UCSD-AML1 (cell line): ENCODE data around the gene PRODH2.
"Not testable (repeated sequence)": the region's sequence is repeated elsewhere in the genome, so short reads cannot be mapped to it uniquely, and the experiment has no call there.

ENCODE experiments used
- DNase-seq: peaks from one replicate; lab custom pipeline; 2025; ENCODE audit not compliant: unreplicated experiment; lab: John Stamatoyannopoulos, UW

Gene PRODH2

DNA sequence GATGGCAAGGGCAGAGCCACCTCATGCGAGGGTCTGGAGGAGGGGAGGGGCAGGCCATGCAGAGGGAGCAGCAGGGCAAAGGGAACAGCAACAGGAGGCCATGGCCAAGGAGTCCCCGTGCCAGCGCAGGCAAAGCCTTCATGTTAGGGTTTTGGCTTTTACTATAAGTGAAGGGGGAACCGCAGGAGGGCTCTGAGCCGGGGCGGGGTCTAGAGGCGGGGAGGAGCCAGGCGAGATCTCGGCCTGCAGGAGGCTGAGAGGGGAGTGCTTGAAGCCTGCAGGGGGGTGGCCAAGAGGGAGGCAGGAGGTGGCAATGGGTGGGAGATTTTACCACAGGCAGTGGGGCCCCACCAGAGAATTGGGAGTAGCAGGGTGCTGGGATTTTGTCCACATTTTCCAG, 31.0 kb downstream of the PRODH2 start:
- DNase-seq: no peak

DNA sequence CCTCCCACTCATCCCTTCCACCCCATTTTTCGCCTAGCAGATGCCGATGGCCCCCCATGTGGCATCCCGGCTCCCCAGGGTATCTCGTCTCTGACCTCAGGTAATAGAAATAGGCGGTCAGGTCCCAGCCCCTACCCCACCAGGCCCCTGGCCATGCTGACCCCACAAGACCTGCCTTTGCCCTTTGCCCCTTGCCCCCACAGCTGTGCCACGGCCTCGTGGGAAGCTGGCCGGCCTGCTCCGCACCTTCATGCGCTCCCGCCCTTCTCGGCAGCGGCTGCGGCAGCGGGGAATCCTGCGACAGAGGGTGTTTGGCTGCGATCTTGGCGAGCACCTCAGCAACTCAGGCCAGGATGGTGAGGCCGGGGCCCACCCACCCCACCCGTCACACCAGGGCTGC, 31.9 kb downstream of the PRODH2 start:
- no peak for DNase-seq

- no peak for DNase-seq
Measured at GRCh38 chr19:35780058-35780457, 32.6 kb downstream of the PRODH2 start.

GRCh38 chr19:35779033-35779432, 33.6 kb downstream of the PRODH2 start:
- no peak for DNase-seq

GRCh38 chr19:35777961-35778360, 34.7 kb downstream of the PRODH2 start:
- DNase-seq: no peak

- DNase-seq: no peak
Measured at GRCh38 chr19:35777086-35777841, 35.4 kb downstream of the PRODH2 start.

GRCh38 chr19:35776102-35776788, 36.4 kb downstream of the PRODH2 start:
- no peak for DNase-seq

DNA sequence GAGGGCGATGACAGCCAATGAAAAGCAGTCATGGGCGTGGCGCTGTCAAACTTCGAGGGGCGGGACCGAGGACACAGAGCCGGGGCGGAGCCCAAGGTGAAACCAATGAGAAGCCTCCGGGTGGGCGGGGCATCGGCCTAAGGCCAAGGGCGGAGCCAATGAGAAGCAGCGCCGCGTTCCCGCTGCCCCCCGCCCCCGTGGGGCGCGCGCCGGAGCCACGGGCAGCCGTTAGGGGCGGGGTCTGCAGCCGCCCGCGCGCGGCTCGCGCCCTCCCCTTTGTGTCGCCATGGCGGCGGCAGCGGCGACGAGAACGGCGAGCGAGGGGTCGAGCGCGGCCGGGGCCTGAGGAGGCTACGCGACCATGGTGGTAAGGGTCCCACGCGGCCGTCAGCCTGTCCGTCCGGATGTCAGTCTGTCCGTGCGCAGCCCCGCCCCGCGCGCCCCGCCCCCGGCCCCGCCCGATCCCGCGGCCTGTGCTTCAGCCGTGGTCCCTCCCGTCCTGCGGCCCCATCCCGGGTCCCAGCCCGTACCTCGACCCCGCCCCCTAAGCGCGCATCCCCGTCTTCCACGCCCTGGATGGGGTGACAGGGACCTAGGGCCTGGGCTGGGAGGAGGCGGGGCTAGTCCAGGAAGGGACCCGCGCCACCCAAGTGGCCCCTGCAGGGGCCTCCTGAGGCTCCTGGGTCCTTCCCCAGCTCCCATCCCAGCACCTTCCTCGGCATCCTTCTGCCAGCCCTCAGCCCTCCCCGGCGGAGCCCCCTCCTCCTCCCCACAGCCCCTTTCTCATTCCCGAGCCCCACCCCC, 37.1 kb downstream of the PRODH2 start, which contains the start of gene ARHGAP33:
Gene ARHGAP33, plus strand, starts transcription at position 267 of the 804 bp plus-strand sequence. Its CDS starts 95 bp downstream, at position 362.
- peak; percentile 98 for DNase-seq

GRCh38 chr19:35775046-35775297, 37.7 kb downstream of the PRODH2 start:
- no peak for DNase-seq

GRCh38 chr19:35774274-35775045, 38.2 kb downstream of the PRODH2 start:
- no peak for DNase-seq

DNA sequence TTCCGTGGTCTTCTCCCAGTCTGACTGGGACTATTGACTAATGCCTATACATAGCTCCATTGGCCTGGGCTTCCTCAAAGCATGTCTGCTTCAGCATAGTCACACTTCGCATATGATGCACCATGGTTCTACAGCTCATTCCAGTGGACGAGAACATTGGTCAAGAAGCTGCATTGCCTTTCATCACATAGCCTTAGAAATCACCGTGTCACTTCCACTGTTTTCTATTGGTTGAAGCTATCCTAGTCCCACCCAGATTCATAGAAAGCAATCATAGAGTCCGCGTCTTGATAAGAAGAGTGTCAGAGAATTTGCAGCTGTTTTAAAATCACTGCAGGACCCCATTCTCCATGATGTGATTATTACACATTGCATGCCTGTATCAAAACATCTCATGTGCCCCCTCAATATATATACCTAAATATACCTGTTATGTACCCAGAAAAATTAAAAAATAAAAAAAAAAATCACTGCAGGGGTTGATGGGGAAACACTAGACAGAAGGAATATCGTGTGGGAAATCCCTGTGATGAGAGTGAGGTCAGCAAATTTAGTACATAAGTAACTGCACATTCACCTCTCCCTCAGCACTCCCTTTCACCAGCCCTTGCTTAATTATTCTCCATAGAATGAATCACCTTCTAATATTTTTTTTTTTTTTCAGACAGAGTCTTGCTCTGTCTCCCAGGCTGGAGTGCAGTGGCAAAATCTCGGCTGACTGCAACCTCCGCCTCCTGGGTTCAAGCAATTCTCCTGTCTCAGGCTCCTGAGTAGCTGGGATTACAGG, 39.4 kb downstream of the PRODH2 start:
- DNase-seq: no peak

- not testable (repeated sequence) for DNase-seq
Measured at GRCh38 chr19:35772362-35772761, 40.3 kb downstream of the PRODH2 start.

GRCh38 chr19:35768082-35768421, 44.6 kb downstream of the PRODH2 start:
- no peak for DNase-seq

DNA sequence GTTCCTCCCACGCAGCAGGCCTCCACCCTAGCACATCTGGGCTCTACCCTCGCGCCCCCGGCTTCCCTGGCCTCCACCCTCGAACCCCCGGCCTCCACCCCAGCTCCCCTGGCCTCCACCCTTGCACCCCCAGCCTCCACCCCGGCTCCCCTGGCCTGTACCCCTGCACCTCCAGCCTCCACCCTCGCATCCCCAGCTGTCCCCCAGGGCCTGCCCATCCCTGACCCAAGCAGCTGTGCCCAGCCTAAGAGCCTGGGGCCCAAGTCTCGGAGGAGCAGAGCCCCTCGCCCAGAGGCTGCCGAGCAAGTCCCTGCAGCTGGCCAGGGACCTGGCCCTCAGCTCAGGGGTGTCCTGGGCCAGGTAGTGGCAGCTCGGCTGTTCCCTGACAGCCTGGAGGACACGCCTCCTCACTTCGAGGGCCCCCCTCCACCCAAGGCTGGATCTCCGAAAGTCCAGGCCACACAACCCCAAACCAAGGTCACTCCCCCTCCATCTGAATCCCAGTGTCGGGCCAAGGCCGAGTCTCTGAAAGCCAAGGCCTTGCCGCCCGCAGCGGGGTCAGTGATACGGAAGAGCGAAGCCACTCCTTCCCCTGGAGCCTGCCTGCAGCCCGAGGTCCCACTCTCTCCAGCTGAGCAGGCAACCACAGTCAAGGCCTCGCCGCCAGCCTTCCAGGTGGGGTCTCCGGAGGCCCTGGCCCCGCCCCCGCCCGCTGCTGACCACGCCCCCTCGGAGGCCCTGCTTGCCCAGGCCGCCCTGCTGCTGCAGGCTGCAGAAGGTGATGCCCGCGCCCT, 45.2 kb downstream of the PRODH2 start:
- DNase-seq: no peak

- no peak for DNase-seq
Measured at GRCh38 chr19:35766571-35767104, 46.0 kb downstream of the PRODH2 start.

- no peak for DNase-seq
Measured at GRCh38 chr19:35764432-35765315, 48.0 kb downstream of the PRODH2 start.

- DNase-seq: no peak
Measured at GRCh38 chr19:35760711-35761349, 51.8 kb downstream of the PRODH2 start.

- no peak for DNase-seq
Measured at GRCh38 chr19:35759697-35760096, 52.9 kb downstream of the PRODH2 start.
